ENCODE measurements around the gene MPZL2. TPM values are rescaled to one million over a fixed set of nuclear protein-coding genes. Genes with fewer than 3 reads are reported as not detected.

MPZL2 gene
- total RNA-seq, 1 experiment from 2014 or later, result 0.26 TPM

DNA sequence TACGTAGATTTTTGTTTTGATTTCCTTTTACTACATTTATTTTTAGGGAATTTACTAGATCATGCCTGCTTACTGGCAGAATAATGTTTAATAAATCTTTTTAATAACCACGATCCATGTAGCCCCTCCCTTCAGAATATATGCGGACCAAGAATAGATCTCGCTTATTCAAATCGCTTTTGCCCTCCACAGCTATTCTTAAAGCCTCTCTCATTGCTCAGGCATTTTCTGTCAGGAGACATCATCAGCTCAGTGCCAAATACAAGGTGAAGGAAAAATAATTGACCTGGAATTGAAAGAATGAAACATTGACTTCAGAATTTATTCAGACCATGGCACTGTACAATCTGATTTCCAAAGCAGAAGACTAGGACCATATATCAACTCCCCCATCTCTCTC, 29.3 kb downstream of the MPZL2 start:
- Histone ChIP-seq H3K14ac (ENCODE audit: insufficient read depth, low read length) (no peak overlapping the region), H3K27me3 (ENCODE audit: insufficient read depth, low read length) (no peaks in the 10 kb centered on the region), H3K23me2 (ENCODE audit: insufficient read length, low read depth, low read length, poor library complexity, severe bottlenecking) (no peaks in the 10 kb centered on the region), H3K27ac (ENCODE audit: insufficient read length, low read depth, low read length) (no peak overlapping the region), H3K4me1 (ENCODE audit: insufficient read depth, low read length) (no peaks in the 10 kb centered on the region), H3T11ph (ENCODE audit: low read length) (no peak overlapping the region), H3K4ac (ENCODE audit: low read depth, low read length) (no peak overlapping the region), H2BK20ac (ENCODE audit: low read depth, low read length, poor library complexity, severe bottlenecking) (no peak overlapping the region), H3K79me1 (ENCODE audit: insufficient read depth, low read depth, low read length, poor library complexity, severe bottlenecking) (no peaks in the 10 kb centered on the region), H4K8ac (replicated peaks; ENCODE audit: insufficient read length, low read depth, low read length) (no peak overlapping the region), H2AK5ac (ENCODE audit: insufficient read length, low read length) (no peak overlapping the region), H3K18ac (ENCODE audit: insufficient read length, low read depth, low read length) (no peak overlapping the region), H2BK120ac (ENCODE audit: low read depth, low read length, poor library complexity, severe bottlenecking) (no peak overlapping the region), H3K56ac (ENCODE audit: insufficient read length, low read depth, low read length) (no peak overlapping the region), H4K91ac (ENCODE audit: insufficient read length, low read depth, low read length) (no peak overlapping the region), H3K4me2 (ENCODE audit: insufficient read depth, insufficient read length, low read length) (no peak overlapping the region), H3K9ac (ENCODE audit: extremely low read depth, insufficient read length, low read length) (no peak overlapping the region), H3K9me3 (ENCODE audit: control insufficient read depth, low read depth, low read length) (no peaks in the 10 kb centered on the region), H2BK5ac (ENCODE audit: insufficient read length, low read length) (no peak overlapping the region), H2BK12ac (ENCODE audit: insufficient read length, low read depth, low read length) (no peak overlapping the region), H2BK15ac (ENCODE audit: low read depth, low read length) (no peak overlapping the region), H4K20me1 (ENCODE audit: control insufficient read depth, insufficient read depth, insufficient read length) (no peaks in the 10 kb centered on the region), H2AFZ (ENCODE audit: low read length) (no peak overlapping the region), H3K23ac (ENCODE audit: insufficient read length, low read depth, low read length) (no peak overlapping the region), H4K5ac (ENCODE audit: insufficient read length, low read depth, low read length) (no peak overlapping the region), H3K79me2 (ENCODE audit: insufficient read depth, low read length) (no peaks in the 10 kb centered on the region)
- TF ChIP-seq, protein P1, sequence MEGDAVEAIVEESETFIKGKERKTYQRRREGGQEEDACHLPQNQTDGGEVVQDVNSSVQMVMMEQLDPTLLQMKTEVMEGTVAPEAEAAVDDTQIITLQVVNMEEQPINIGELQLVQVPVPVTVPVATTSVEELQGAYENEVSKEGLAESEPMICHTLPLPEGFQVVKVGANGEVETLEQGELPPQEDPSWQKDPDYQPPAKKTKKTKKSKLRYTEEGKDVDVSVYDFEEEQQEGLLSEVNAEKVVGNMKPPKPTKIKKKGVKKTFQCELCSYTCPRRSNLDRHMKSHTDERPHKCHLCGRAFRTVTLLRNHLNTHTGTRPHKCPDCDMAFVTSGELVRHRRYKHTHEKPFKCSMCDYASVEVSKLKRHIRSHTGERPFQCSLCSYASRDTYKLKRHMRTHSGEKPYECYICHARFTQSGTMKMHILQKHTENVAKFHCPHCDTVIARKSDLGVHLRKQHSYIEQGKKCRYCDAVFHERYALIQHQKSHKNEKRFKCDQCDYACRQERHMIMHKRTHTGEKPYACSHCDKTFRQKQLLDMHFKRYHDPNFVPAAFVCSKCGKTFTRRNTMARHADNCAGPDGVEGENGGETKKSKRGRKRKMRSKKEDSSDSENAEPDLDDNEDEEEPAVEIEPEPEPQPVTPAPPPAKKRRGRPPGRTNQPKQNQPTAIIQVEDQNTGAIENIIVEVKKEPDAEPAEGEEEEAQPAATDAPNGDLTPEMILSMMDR (conservative IDR thresholded peaks at IDR 0.05), result no peak
- H3K4me1 Mint-ChIP-seq, result peaks cover 8% of the 10 kb centered on the region in 2 experiments
- no peaks in the 10 kb centered on the region for H3K9me3 Mint-ChIP-seq
- WGBS (ENCODE audit: extremely low coverage, insufficient read length, low lambda C conversion rate), result no CpG with 5 or more reads among the region's 5 CpGs
- no peak overlapping the region for H3K4me3 Mint-ChIP-seq
- H3K36me3 Mint-ChIP-seq (ENCODE audit: insufficient read depth in 1 of 3, low read depth in 3 of 3), result no peaks in the 10 kb centered on the region
- H3K27me3 Mint-ChIP-seq (ENCODE audit: low read depth), result peaks cover 6% of the 10 kb centered on the region
- no peak overlapping the region for H3K27ac Mint-ChIP-seq
- no peak for DNase-seq

Measured in H9 (cell line).